Fibroblast of peridontal ligament (primary cell): ENCODE results near the gene ATP6V0A1.
"Not testable (repeated sequence)": the region's sequence is repeated elsewhere in the genome, so short reads cannot be mapped to it uniquely, and the experiment has no call there.

ENCODE experiments used
- DNase-seq: peaks from one replicate; pipeline ENCODE4 v3.0.0-alpha.2; 2010; ENCODE audit errors: extremely low read depth

ATP6V0A1 gene

GRCh38 chr17:42538482-42538881 is 79.8 kb downstream of the ATP6V0A1 start:
- no peak for DNase-seq

- DNase-seq: not testable (repeated sequence)
Measured at GRCh38 chr17:42540558-42540957, 81.9 kb downstream of the ATP6V0A1 start.

- no peak for DNase-seq
Measured at GRCh38 chr17:42541041-42541833, 82.6 kb downstream of the ATP6V0A1 start.

- DNase-seq: no peak
Measured at GRCh38 chr17:42543190-42544079, 84.8 kb downstream of the ATP6V0A1 start.

- no peak for DNase-seq
Measured at GRCh38 chr17:42544874-42545283, 86.2 kb downstream of the ATP6V0A1 start.

- not testable (repeated sequence) for DNase-seq
Measured at GRCh38 chr17:42545755-42546505, 87.3 kb downstream of the ATP6V0A1 start.

- no peak for DNase-seq
Measured at GRCh38 chr17:42547001-42547461, 88.4 kb downstream of the ATP6V0A1 start.

GRCh38 chr17:42547698-42548069 is 89.0 kb downstream of the ATP6V0A1 start:
- no peak for DNase-seq

- DNase-seq: no peak
Measured at GRCh38 chr17:42548070-42548837, 89.6 kb downstream of the ATP6V0A1 start.

- no peak for DNase-seq
Measured at GRCh38 chr17:42548993-42549755, 90.5 kb downstream of the ATP6V0A1 start.

GRCh38 chr17:42552736-42553135 is 94.1 kb downstream of the ATP6V0A1 start, which contains the start of gene HSD17B1:
Gene HSD17B1 (plus strand): TSS chr17:42552923. CDS start chr17:42552934, 11 bp downstream.
- DNase-seq: not testable (repeated sequence)

- no peak for DNase-seq
Measured at GRCh38 chr17:42553161-42553818, 94.6 kb downstream of the ATP6V0A1 start.

- no peak for DNase-seq
Measured at GRCh38 chr17:42553866-42554249, 95.2 kb downstream of the ATP6V0A1 start.

- peak; percentile 63 for DNase-seq
Measured at GRCh38 chr17:42554250-42555121, 95.8 kb downstream of the ATP6V0A1 start.

GRCh38 chr17:42555122-42555622 is 96.5 kb downstream of the ATP6V0A1 start:
- DNase-seq: no peak

GRCh38 chr17:42555961-42556617 is 97.4 kb downstream of the ATP6V0A1 start:
- not testable (repeated sequence) for DNase-seq

GRCh38 chr17:42559075-42559474 is 100.4 kb downstream of the ATP6V0A1 start:
- no peak for DNase-seq

- no peak for DNase-seq
Measured at GRCh38 chr17:42560246-42560645, 101.6 kb downstream of the ATP6V0A1 start.
